A549 (cell line): ENCODE data around the gene OR6B3.
A peak's percentile ranks its signal among the peaks of the same experiment; 100 is the strongest.

Source experiments
- CBX8 ChIP-seq: fragments of 200-600 bp; sonication (generic); IDR thresholded peaks from 2 replicates; pipeline ENCODE4 v1.6.1; 2016
- CEBPB ChIP-seq, 2 experiments: fragments of >200 bp in 1 of 2; sonication (Bioruptor Twin) in 1 of 2; formaldehyde crosslinking in 1 of 2; IDR thresholded peaks; 2 replicates each; pipeline ENCODE4 v1.6.1; 2012 to 2016
- CHD2 ChIP-seq: fragments of 150-350 bp; IDR thresholded peaks from 2 replicates; pipeline ENCODE4 v1.6.1; 2014; ENCODE audit warnings: low read length; ENCODE audit not compliant: partially characterized antibody
- EHMT2 ChIP-seq: fragments of 200-600 bp; sonication (generic); IDR thresholded peaks from 2 replicates; pipeline ENCODE4 v1.6.1; 2016; ENCODE audit warnings: antibody characterized with exemption, low read depth, mild to moderate bottlenecking, moderate library complexity
- EP300 ChIP-seq, 2 experiments: fragments of >200 bp; sonication (Bioruptor Twin); formaldehyde crosslinking; IDR thresholded peaks; 2 replicates in 1 of 2; 3 replicates in 1 of 2; pipeline ENCODE4 v1.6.1; 2016 to 2017
- ESRRA ChIP-seq: fragments of 150-350 bp; IDR thresholded peaks from 2 replicates; pipeline ENCODE4 v1.6.1; 2014; ENCODE audit warnings: mild to moderate bottlenecking, low read length, borderline replicate concordance
- MAFK ChIP-seq: fragments of 450-650 bp; IDR thresholded peaks from 2 replicates; pipeline ENCODE4 v1.6.1; 2014; ENCODE audit not compliant: partially characterized antibody
- RFX5 ChIP-seq: fragments of 450-650 bp; IDR thresholded peaks from 2 replicates; pipeline ENCODE4 v1.7.1; 2014; ENCODE audit warnings: antibody characterized with exemption, mild to moderate bottlenecking, moderate library complexity
- ZFP36 ChIP-seq: fragments of 450-650 bp; IDR thresholded peaks from 2 replicates; pipeline ENCODE4 v1.6.1; 2014; ENCODE audit warnings: borderline replicate concordance; ENCODE audit not compliant: partially characterized antibody
- ZSCAN20 ChIP-seq: fragments of 250-450 bp; sonication (Bioruptor Pico); IDR thresholded peaks from 2 replicates; pipeline ENCODE4 v1.8.0; 2022; ENCODE audit warnings: mild to moderate bottlenecking, moderate library complexity
- TF ChIP-seq, protein P1 (sequence below): fragments of >200 bp; sonication (Bioruptor Twin); formaldehyde crosslinking; IDR thresholded peaks from 3 replicates; pipeline ENCODE4 v1.5.1; 2016
- TF ChIP-seq, protein P2 (sequence below): fragments of 200-600 bp; sonication (generic); IDR thresholded peaks from 2 replicates; pipeline ENCODE4 v1.6.1; 2016; ENCODE audit warnings: antibody characterized with exemption, mild to moderate bottlenecking, moderate library complexity

DNA sequence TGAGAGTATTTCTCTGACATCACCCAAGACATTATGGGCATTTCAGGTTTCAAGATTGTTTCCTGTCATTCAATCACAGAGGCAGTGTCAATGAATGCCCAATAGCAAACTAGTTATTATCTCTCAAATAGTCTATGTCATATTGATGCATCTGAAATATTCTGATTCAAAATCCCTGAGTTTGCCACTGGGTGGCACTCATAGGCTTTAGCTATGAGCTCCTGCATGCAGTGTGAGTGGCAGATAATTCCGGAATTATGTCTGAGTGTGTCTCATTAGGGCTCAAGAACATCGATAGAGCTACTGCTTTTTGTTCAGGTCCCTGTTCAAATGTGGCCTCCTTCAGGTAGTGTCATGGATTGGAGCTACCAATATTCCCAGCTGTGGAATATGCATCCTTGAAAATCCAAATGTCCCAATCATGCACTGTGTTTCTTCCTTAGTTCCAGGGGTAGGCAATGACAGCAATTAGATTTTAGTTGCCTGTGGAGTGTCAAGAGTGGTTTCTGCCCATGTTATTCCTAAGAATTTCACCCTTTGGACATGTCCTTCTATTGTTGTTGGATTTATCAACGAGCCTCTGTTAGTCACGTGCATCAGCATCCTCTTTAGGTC lies 7.8 kb upstream of the OR6B3 start:
- TF ChIP-seq, protein P1, sequence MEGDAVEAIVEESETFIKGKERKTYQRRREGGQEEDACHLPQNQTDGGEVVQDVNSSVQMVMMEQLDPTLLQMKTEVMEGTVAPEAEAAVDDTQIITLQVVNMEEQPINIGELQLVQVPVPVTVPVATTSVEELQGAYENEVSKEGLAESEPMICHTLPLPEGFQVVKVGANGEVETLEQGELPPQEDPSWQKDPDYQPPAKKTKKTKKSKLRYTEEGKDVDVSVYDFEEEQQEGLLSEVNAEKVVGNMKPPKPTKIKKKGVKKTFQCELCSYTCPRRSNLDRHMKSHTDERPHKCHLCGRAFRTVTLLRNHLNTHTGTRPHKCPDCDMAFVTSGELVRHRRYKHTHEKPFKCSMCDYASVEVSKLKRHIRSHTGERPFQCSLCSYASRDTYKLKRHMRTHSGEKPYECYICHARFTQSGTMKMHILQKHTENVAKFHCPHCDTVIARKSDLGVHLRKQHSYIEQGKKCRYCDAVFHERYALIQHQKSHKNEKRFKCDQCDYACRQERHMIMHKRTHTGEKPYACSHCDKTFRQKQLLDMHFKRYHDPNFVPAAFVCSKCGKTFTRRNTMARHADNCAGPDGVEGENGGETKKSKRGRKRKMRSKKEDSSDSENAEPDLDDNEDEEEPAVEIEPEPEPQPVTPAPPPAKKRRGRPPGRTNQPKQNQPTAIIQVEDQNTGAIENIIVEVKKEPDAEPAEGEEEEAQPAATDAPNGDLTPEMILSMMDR, result peak; percentile 64
- TF ChIP-seq ZFP36 (no peak), EP300 (IDR thresholded peaks at IDR 0.05) (no peak), CBX8 (no peak), CEBPB (IDR thresholded peaks at IDR 0.05) (no peak), ZSCAN20 (CRISPR knock-in tag) (no peak), RFX5 (no peak), ESRRA (no peak), MAFK (no peak), CHD2 (no peak), EHMT2 (no peak)
- TF ChIP-seq, protein P2, sequence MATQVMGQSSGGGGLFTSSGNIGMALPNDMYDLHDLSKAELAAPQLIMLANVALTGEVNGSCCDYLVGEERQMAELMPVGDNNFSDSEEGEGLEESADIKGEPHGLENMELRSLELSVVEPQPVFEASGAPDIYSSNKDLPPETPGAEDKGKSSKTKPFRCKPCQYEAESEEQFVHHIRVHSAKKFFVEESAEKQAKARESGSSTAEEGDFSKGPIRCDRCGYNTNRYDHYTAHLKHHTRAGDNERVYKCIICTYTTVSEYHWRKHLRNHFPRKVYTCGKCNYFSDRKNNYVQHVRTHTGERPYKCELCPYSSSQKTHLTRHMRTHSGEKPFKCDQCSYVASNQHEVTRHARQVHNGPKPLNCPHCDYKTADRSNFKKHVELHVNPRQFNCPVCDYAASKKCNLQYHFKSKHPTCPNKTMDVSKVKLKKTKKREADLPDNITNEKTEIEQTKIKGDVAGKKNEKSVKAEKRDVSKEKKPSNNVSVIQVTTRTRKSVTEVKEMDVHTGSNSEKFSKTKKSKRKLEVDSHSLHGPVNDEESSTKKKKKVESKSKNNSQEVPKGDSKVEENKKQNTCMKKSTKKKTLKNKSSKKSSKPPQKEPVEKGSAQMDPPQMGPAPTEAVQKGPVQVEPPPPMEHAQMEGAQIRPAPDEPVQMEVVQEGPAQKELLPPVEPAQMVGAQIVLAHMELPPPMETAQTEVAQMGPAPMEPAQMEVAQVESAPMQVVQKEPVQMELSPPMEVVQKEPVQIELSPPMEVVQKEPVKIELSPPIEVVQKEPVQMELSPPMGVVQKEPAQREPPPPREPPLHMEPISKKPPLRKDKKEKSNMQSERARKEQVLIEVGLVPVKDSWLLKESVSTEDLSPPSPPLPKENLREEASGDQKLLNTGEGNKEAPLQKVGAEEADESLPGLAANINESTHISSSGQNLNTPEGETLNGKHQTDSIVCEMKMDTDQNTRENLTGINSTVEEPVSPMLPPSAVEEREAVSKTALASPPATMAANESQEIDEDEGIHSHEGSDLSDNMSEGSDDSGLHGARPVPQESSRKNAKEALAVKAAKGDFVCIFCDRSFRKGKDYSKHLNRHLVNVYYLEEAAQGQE, result no peak
